NK-92 treated with Interleukin-12 subunit alpha and Interleukin-12 subunit beta, amount 100 ng/mL, for 24 hours (cell line): ENCODE data around the gene ADISSP.

Experiments
- DNase-seq: peaks from one replicate; lab custom pipeline; 2025; lab: John Stamatoyannopoulos, UW

Gene ADISSP

DNA sequence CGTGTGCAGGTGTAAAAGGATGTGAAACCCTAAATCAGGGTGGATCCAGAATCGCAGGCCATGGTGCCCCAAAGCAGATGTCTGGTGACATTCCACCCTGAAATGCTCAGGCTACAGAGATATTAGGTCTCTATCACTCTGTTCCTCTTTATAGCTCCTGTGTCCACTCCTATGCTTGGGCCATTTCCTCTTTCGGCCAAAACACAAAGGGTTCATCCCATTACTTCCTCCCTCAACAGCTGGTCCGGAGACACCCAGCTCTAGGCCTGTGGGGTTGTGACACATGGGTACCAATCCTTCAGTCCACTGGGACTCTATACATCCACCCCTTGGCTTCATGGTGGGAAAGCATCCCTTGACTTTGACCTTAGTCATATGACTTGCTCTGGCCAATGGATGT is 53.5 kb downstream of the ADISSP start:
- no peak for DNase-seq

GRCh38 chr20:3712279-3712873 is 55.2 kb downstream of the ADISSP start, which contains the start of gene SIGLEC1:
TSS of gene SIGLEC1 (minus strand) at chr20:3712600. CDS start at chr20:3707128, 5,472 bp downstream.
- no peak for DNase-seq

DNA sequence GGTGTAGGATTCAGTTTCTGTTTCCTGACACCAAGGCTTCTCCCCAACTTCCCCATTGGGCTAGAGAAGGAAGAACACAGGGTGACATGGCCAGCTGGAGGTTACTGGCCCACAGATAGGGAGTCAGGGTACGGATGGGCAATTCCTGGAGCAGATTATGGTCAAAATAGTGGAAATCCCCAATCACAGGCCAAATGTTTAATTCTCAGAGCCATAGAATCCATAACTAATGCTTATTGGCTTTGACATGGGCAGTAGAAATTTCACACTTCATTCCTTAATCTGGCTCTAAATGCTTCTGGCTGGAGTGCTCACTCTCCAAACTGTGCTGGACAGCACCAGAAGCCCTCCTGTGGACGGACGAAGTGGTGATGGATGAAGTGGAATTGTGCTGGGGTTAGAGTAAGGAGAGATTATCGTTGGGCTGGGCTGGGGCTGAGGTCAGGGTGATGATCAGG is 56.0 kb downstream of the ADISSP start:
- no peak for DNase-seq

- DNase-seq, result peak; percentile 45
Observed at GRCh38 chr20:3710703-3711483, 56.7 kb downstream of the ADISSP start.

- DNase-seq, result no peak
Observed at GRCh38 chr20:3710011-3710466, 57.5 kb downstream of the ADISSP start.

- DNase-seq, result no peak
Observed at GRCh38 chr20:3707508-3707899, 60.0 kb downstream of the ADISSP start.

- DNase-seq, result no peak
Observed at GRCh38 chr20:3706774-3707507, 60.6 kb downstream of the ADISSP start.

DNA sequence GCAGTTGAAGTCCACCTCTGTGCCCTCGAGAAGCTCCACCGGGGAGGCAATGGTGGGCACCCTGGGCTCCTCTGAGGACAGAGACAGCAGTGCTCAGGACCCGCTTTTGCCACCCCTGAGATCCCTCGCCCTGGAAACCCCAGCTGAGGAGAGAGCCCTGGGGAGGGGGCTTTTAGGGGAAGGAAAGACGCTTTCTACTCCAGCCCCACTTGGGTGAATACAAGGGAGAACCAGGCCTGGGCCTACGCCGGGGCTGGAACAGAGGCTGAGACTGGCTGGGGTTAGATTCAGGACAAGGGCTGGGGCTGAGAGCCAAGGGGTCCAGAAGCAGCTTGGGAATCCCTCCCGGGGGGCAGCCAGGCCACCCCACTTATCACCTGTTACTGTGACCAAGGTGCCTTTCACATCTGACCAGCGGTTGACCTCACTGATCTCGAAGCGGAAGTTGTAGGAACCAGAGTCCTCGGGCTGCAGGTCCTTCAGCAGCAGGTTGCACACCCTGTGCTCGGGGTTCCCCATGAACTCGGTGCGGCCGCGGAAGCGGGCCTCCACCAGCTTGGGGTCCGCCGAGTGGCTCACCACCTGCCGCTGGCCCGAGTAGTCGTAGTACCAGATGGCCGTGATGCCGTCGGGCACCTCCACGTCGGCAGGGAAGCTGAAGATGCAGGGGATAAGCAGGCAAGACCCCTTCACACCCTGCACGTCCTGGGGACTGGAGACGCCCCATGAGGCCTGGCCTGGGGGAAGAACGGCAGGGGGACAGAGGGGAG is 61.4 kb downstream of the ADISSP start:
- DNase-seq, result no peak

DNA sequence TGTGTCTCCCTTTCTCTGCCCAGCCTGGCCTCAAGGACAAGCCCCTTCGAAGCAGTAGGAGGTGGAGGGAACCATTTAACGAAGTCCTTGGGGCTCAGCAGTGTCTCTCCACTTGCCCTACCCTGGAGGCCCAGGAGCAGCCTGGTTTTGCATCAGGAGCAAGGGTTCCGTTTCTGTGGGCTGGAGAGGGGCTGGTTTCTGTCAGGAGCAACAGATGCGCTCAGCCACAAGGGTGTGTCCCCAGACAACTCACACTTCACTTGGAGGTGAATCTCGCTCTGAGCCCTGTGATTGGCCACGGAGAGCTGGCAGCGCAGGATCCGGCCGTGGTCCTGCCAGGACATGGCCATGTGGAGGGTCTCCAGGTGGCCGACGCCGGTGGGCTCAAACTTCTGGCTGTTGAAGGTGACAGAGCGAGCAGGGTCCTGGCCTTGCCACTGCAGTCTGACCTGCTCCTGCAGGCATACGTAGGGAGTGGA is 62.0 kb downstream of the ADISSP start:
- DNase-seq, result no peak

- DNase-seq, result no peak
Observed at GRCh38 chr20:3704087-3704486, 63.5 kb downstream of the ADISSP start.
